Measurements from ENCODE around the gene KDELR1. TPM values are rescaled to one million over a fixed set of nuclear protein-coding genes. Genes with fewer than 3 reads are reported as not detected.

The KDELR1 gene
- total RNA-seq, 1 experiment from 2014 or later = 198 TPM

GRCh38 chr19:48428670-48429069, 37.3 kb upstream of the KDELR1 start:
- Histone ChIP-seq H3K79me2 (ENCODE audit: insufficient read depth, low read length) (no peaks in the 10 kb centered on the region), H3K4ac (ENCODE audit: low read depth, low read length) (no peak overlapping the region), H3K9me3 (ENCODE audit: control insufficient read depth, low read depth, low read length) (no peaks in the 10 kb centered on the region), H3T11ph (ENCODE audit: low read length) (no peak overlapping the region), H3K9ac (ENCODE audit: extremely low read depth, insufficient read length, low read length) (no peak overlapping the region), H2BK20ac (ENCODE audit: low read depth, low read length, poor library complexity, severe bottlenecking) (no peak overlapping the region), H2AFZ (ENCODE audit: low read length) (no peak overlapping the region), H3K23me2 (ENCODE audit: insufficient read length, low read depth, low read length, poor library complexity, severe bottlenecking) (no peaks in the 10 kb centered on the region), H2AK5ac (ENCODE audit: insufficient read length, low read length) (no peak overlapping the region), H2BK120ac (ENCODE audit: low read depth, low read length, poor library complexity, severe bottlenecking) (no peak overlapping the region), H4K8ac (replicated peaks; ENCODE audit: insufficient read length, low read depth, low read length) (no peak overlapping the region), H3K18ac (ENCODE audit: insufficient read length, low read depth, low read length) (no peak overlapping the region), H3K23ac (ENCODE audit: insufficient read length, low read depth, low read length) (no peak overlapping the region), H3K79me1 (ENCODE audit: insufficient read depth, low read depth, low read length, poor library complexity, severe bottlenecking) (no peaks in the 10 kb centered on the region), H4K5ac (ENCODE audit: insufficient read length, low read depth, low read length) (no peak overlapping the region), H3K56ac (ENCODE audit: insufficient read length, low read depth, low read length) (no peak overlapping the region), H2BK15ac (ENCODE audit: low read depth, low read length) (no peak overlapping the region), H4K91ac (ENCODE audit: insufficient read length, low read depth, low read length) (no peak overlapping the region), H4K20me1 (ENCODE audit: control insufficient read depth, insufficient read depth, insufficient read length) (no peaks in the 10 kb centered on the region), H3K27ac (ENCODE audit: insufficient read length, low read depth, low read length) (no peak overlapping the region), H3K14ac (ENCODE audit: insufficient read depth, low read length) (no peak overlapping the region), H3K27me3 (ENCODE audit: insufficient read depth, low read length) (no peaks in the 10 kb centered on the region), H3K4me1 (ENCODE audit: insufficient read depth, low read length) (no peaks in the 10 kb centered on the region), H2BK12ac (ENCODE audit: insufficient read length, low read depth, low read length) (no peak overlapping the region), H3K4me2 (ENCODE audit: insufficient read depth, insufficient read length, low read length) (no peak overlapping the region), H2BK5ac (ENCODE audit: insufficient read length, low read length) (no peak overlapping the region)
- Mint-ChIP-seq H3K27me3 (ENCODE audit: low read depth) (no peaks in the 10 kb centered on the region), H3K4me3 (no peak overlapping the region), H3K36me3 (ENCODE audit: insufficient read depth in 1 of 3, low read depth in 3 of 3) (peaks cover 8 to 16% (median 15%) of the 10 kb centered on the region in 3 experiments; a peak in 5 of 7 replicates), H3K9me3 (no peaks in the 10 kb centered on the region), H3K4me1 (peaks cover 5 to 6% of the 10 kb centered on the region in 2 experiments), H3K27ac (no peak overlapping the region)
- no CpG with 5 or more reads among the region's 1 CpG for WGBS (ENCODE audit: extremely low coverage, insufficient read length, low lambda C conversion rate)
- TF ChIP-seq CTCF (conservative IDR thresholded peaks at IDR 0.05) = no peak
- no peak for DNase-seq
